Measurements from ENCODE around the gene RPS6KA3. TPM values are rescaled to one million over a fixed set of nuclear protein-coding genes. Genes with fewer than 3 reads are reported as not detected.

The RPS6KA3 gene
- total RNA-seq, 1 experiment from 2014 or later: 31.9 TPM

GRCh38 chrX:20218836-20219505 lies 47.7 kb downstream of the RPS6KA3 start:
- Mint-ChIP-seq H3K4me1 (ENCODE audit: insufficient read depth, unreplicated experiment) (peaks cover 6% of the 10 kb centered on the region), H3K4me3 (ENCODE audit: unreplicated experiment) (no peak overlapping the region), H3K27ac (ENCODE audit: low read depth, unreplicated experiment) (no peak overlapping the region), H3K36me3 (ENCODE audit: insufficient read depth, unreplicated experiment) (peaks cover 12% of the 10 kb centered on the region), H3K9me3 (ENCODE audit: unreplicated experiment) (no peaks in the 10 kb centered on the region), H3K27me3 (ENCODE audit: insufficient read depth, unreplicated experiment) (peaks cover 59% of the 10 kb centered on the region)
- intact Hi-C loops (cut with micrococcal nuclease): no loop called here
- BruUV-seq (replicated peaks): no TSS peak
- ChIA-PET CTCF (no interaction called here), POLR2A (no interaction called here)
- DNase-seq (ENCODE audit: unreplicated experiment): no peak
- TF ChIP-seq CTCF (IDR thresholded peaks at IDR 0.05; ENCODE audit: unreplicated experiment): no peak

- Mint-ChIP-seq H3K27ac (ENCODE audit: low read depth, unreplicated experiment) (no peak overlapping the region), H3K36me3 (ENCODE audit: insufficient read depth, unreplicated experiment) (peaks cover 15% of the 10 kb centered on the region), H3K4me1 (ENCODE audit: insufficient read depth, unreplicated experiment) (peaks cover 6% of the 10 kb centered on the region), H3K27me3 (ENCODE audit: insufficient read depth, unreplicated experiment) (peaks cover 59% of the 10 kb centered on the region), H3K4me3 (ENCODE audit: unreplicated experiment) (no peak overlapping the region), H3K9me3 (ENCODE audit: unreplicated experiment) (no peaks in the 10 kb centered on the region)
- TF ChIP-seq CTCF (IDR thresholded peaks at IDR 0.05; ENCODE audit: unreplicated experiment): no peak
- ChIA-PET CTCF (interaction anchor here (0.7 kb wide), 1 partner anchor 206 kb away, joined by 3 read pairs; no protein-coding TSS in a partner anchor), POLR2A (no interaction called here)
- intact Hi-C loops (cut with micrococcal nuclease): no loop called here
- no TSS peak for BruUV-seq (replicated peaks)
- no peak for DNase-seq (ENCODE audit: unreplicated experiment)
Measured at GRCh38 chrX:20217906-20218305, 48.8 kb downstream of the RPS6KA3 start.

- intact Hi-C loops (cut with micrococcal nuclease): no loop called here
- POLR2A ChIA-PET: no interaction called here
- H3K27ac Mint-ChIP-seq (ENCODE audit: low read depth, unreplicated experiment): no peak overlapping the region
Measured at GRCh38 chrX:20217271-20217670, 49.4 kb downstream of the RPS6KA3 start.

GRCh38 chrX:20215565-20215964 lies 51.1 kb downstream of the RPS6KA3 start:
- peaks cover 15% of the 10 kb centered on the region for H3K36me3 Mint-ChIP-seq (ENCODE audit: insufficient read depth, unreplicated experiment)
- peaks cover 72% of the 10 kb centered on the region for H3K27me3 Mint-ChIP-seq (ENCODE audit: insufficient read depth, unreplicated experiment)
- no TSS peak for BruUV-seq (replicated peaks)
- no peaks in the 10 kb centered on the region for H3K4me1 Mint-ChIP-seq (ENCODE audit: insufficient read depth, unreplicated experiment)
- CTCF ChIA-PET: no interaction called here
- no peak for DNase-seq (ENCODE audit: unreplicated experiment)
- TF ChIP-seq CTCF (IDR thresholded peaks at IDR 0.05; ENCODE audit: unreplicated experiment): no peak
- POLR2A ChIA-PET: no interaction called here
- no peak overlapping the region for H3K4me3 Mint-ChIP-seq (ENCODE audit: unreplicated experiment)
- no peak overlapping the region for H3K27ac Mint-ChIP-seq (ENCODE audit: low read depth, unreplicated experiment)
- no peaks in the 10 kb centered on the region for H3K9me3 Mint-ChIP-seq (ENCODE audit: unreplicated experiment)
- intact Hi-C loops (cut with micrococcal nuclease): no loop called here

More at GRCh38 chrX:20217271-20217670, 49.4 kb downstream of the RPS6KA3 start:
- no TSS peak for BruUV-seq (replicated peaks)
- no peak for TF ChIP-seq CTCF (IDR thresholded peaks at IDR 0.05; ENCODE audit: unreplicated experiment)
- H3K9me3 Mint-ChIP-seq (ENCODE audit: unreplicated experiment): no peaks in the 10 kb centered on the region
- peak; percentile 71 for DNase-seq (ENCODE audit: unreplicated experiment)
- peaks cover 59% of the 10 kb centered on the region for H3K27me3 Mint-ChIP-seq (ENCODE audit: insufficient read depth, unreplicated experiment)
- H3K4me1 Mint-ChIP-seq (ENCODE audit: insufficient read depth, unreplicated experiment): peaks cover 5% of the 10 kb centered on the region
- H3K36me3 Mint-ChIP-seq (ENCODE audit: insufficient read depth, unreplicated experiment): peaks cover 15% of the 10 kb centered on the region
- no peak overlapping the region for H3K4me3 Mint-ChIP-seq (ENCODE audit: unreplicated experiment)
- CTCF ChIA-PET: interaction anchor here (0.7 kb wide), 1 partner anchor 1768 kb away, joined by 3 read pairs; no protein-coding TSS in a partner anchor

All from MCF 10A (cell line).